ENCODE data around the gene CXXC5.
A peak's percentile ranks its signal among the peaks of the same experiment; 100 is the strongest.

CXXC5 gene

DNA sequence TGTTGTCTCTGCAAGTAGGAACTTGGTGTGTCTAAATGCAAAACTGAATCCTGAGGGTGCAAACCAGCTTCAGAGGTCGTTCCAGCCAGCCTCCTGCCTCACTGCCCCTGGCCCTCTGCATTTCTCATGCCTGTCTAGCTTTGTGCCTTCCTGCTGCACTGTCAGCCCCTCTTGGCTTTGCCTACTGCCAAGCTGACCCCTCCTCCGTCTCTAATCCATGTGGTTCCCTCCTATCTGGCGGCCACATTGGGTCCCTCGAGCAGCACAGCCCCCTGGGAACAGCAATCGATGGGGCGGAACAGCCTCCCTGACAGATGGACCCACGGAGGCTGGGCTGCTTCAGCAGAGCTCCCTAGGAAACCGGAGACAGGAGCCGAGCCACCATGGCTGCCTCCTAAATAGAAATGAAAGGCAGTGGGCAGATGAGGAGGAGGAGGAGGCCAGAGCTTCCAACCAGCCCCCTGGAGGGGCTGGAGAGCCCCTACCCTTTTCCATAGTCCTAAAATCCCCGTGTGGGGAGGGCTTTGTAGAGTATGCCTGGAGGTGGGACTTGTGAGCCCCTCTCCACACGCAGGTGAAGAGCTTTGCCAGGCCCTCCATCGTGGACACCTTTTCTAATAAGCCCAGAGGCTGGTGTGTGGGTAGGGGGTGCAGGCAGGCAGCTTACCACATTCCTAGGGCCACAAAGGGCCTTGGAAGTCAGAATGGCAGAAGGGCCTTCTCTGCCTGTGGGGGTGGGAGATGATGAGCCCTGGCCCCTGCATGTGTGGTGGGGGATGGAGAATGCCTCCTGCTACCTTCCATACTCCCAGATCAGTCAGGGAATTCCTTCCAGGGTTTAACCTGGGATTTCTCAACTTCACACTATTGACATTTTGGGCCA, 9.2 kb upstream of the CXXC5 start:
- no peak for DNase-seq

DNA sequence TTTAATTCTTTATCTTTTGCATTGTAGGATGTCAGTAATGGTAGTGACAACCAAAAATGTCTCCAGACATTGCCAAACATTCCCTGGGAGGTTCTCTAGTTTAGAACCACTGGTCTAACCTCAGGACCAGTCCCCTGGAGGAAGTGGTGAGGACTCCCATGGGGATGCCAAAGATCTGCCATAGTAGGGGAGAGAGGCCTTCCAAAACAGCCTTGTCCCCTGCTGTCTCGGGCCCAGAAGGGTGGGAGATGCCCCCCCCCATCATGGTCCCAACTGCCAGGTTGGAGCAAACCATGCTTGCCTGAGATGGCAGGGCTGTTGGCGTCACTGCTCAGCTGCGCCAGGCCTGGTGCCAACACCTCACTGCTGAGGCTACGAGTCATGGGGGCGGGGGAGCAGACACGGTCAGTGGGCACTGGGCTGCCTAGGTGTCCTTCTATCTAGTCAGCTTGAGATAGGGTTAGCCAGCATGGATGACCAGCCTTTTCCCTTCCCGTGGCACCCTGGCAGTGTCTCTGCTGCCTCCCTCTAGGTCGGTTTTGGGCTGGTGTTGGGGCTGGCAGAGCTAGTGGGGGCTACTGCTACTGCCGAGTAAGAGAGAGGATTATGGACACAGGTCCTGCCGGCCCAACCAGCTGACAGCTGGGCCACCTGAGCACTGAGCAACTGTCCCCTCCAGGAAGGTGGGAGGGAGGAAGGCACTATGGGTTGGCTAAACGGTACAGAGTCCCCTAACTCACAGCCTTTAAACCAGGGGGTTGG, 8.3 kb upstream of the CXXC5 start:
- DNase-seq = peak; percentile 47

DNA sequence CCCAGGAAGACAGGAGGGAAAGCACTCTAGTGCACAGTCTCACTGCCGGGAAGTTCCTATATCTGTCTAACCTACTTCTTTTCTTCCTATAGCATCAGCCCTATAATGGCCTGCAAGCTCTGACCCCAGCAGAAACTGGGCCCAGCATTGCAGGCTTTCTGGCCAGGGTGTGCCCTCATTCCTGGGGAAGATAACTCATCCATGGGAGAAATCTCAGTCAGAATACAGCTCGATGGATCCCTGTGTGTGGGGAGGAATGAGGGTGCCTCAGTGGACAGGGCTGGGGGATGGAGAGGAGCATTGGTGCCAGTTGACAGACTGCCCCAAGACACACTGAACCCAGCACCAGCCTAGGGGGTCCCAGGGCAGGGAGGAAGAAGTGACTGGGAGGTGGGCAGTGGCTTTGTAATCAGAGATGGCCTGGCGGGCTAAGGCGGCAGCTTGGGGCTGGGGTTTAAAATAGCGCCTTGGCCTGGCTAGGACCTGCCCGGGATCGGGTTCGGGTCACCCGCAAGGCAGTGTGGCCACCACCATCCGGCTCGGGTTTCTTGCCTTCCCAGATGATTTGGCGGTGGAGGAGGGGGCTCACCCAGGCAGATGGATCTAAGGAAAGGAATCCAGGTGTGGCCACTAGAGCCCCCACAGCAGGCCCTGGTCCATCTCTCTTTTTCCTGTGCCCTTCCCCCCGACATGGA, 7.6 kb upstream of the CXXC5 start:
- DNase-seq = no peak

DNA sequence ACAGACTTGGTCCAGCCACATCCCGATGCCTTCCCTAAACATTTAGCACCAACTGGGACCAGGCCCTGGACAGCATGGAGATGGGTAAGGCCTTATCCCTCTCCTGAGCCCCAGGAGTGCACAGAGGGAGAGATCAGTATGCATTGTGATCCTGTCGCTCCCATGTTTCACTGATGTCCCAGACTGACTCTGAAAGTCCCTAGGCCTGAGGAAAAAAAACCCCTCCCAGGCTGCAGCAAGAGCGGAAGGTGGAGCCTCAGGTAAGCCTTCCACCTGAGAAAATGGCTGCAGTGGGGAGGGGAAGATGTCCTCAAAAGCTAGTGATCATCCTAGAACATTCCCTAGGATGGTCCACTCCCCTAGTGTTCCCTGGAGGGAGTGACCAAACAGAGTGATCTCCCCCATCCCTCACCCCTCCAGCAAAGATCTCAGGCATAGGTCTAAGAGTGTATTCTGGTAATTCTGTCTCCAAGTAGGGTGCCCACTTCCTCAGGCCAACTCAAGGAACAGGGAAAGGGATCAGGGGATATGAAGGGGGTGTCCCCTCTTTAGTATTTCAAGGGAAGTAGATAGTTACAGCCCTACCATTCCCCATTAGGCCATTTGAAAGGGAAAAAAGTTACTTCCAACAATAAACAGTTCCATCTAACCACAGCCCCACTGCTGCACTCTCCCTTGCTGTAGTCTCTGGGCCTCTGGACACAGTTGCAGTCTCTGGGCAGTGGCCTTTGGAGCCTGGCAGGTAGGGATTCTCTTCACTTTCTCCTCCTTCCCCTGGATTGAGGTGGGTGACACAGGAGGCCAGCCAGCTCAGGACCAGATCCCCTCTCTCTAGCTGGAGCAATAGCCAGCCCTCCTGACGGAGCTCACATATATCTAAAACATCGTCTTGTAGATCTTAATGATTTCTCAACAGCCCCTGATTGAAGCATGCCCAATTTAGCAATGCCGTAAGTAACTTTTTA, 6.8 kb upstream of the CXXC5 start:
- DNase-seq = no peak

DNA sequence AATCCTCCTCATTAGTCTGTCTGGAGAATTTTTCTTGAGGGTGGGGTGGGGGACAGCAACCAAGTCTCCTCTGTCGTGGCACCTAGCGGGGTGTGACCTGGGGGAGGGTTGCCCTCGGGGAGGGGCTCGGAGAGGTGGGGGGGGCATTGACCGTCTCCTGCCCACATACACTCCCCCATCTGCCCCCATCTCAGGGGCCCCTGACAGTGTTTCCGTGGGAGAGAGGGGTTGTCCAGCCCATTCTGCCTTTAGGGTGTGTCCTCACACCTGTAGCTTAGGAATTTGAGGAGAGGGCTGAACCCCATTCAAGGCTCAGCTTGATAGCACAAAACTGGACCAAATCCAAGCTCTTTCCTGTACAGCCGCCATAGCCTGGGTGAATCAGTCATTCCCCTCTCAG, 5.9 kb upstream of the CXXC5 start:
- no peak for DNase-seq

DNA sequence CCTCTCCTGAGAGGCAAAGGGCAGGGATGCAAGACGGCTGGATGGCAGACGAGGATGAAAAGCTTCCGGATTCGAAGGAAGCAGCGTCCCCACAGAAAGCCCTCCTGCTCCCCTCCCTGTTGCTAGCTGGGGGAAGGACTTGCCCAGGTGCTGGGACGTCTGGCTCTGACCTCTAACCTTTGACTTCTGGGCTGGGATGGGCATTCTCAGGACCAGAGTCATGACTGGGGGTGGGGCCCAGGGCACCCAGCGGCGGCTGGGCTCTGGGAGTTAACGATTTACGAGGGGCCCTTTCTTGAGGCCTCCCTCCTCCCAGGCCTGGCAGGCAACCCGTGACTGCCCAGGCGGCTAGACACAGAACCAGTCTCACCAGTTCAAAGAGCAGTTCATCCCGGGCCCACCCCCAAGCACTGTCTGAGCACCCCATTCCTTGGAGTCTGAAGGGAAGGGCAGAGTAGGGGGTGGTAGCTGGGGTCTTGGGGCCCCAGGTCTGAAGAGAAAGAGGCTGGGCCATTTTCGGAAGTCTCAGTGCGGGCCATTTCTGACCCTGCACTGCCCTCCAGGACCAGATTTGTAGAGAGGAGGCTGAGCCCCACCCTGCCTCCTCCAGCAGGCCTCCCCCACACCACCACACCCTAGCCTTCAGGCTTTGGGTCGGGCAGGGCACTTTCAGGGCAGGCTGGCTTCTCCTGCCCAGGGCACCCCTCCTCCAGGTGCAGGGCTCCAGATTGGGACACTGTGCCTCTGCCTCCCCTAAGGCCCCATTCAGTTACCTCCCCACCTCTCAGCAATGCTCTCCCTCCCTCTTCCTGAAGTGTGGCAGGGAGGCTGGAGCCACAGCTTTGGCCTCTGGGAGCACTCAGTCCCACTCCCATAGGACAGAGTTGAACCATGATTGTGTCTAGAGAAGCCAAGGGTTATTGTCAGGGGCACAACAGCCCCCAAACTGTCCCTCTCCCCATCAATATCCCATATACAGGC, 5.0 kb upstream of the CXXC5 start:
- no peak for DNase-seq

DNA sequence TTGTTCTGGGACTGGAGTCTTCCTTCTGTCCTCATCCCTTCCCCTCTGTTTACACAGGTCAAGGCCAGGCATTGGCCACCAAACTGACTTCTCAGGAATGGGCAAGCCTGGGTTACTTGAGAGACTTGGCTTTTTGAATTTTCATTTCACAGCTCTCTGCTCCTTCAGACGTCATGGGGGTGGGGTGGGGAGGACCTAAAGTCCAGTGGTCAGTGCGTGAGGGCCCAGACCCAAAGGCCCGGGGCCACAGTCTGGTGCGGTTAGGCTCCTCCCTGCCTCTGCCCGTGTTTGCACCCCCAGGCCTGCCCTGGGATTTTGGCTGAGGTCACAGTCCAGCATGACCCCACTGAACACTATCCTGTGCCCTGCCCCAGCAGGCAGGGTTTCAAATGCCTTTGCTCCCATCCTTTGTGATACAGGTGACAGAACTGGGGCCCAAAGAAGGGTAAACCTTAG, 4.1 kb upstream of the CXXC5 start:
- DNase-seq = no peak

DNA sequence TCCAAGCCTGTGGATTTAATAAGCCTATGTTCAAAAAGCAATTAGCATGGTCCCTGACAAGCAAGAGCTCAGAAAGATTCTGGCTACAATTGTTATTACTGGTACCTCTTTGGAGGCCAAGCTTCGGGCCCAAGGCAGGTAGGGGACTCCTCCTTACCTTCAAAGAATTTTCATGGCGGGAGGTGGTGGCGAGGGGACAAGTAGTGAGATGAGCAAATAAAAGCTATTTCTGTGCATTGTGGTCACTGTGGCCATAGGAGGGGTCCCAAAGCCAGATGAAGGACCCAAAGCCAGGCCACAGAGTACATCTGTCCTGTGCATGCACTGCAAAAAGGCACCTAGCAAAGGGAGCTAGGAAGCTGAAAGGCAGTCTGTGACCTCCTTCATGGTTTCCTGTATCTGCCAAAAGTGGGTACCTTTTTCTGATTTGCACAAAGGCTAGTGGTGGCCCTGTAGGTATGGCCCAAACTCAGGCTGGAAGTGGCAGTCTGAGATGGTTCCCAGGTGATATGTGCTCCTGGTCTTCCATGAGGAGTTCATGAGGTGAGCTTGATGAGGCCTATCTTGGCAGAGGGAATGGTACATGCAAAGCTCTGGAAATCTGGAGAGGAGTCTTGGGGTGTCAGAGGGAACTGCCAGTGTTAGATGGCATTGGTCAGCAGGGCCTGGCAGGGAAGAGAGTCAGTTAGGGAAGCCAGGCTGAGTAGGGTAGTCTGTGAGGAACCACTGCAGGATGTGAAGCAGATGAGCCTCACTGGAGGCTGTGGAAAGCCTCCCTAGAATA, 3.3 kb upstream of the CXXC5 start:
- no peak for DNase-seq

DNA sequence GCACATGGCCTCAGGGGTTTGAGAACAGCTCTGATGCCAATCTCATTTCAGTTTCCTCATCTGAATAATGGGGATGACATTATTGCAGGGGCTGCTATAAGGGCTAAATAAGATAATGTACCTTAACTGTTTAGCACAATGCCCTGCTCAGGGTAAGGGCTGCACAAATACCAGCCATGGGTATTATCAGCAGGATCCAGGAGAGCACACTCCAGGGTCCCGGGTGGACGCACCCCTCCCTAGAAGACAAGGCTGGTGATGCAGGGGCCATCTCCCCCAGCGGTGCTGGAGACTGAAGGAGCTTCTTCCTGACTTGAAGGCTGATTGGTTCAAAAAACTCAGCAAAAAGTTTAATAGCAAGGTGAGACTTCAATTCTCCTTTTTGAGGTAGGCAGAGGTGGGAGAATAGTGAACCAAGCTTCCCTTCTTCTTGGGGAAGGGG, 2.7 kb upstream of the CXXC5 start:
- no peak for DNase-seq

DNA sequence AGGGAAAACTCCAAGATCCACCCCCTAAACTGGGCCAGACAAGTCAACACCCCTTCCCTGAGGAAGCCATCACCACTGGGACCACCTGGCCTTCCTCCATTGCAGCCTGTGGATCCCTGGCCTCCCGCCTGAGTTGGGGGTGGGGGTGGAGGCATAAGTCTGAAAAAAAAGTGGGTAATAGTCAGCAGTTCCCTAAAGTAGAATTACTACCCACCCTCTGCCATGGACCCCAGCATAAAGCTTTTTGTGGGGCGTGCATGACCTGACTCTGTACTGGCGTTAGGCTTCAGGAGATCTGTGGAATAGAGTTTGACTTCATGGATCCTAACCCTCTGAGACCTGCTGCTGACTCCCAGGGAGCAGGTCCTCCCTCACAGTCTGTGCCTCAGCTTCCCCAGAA, 2.0 kb upstream of the CXXC5 start:
- no peak for DNase-seq

DNA sequence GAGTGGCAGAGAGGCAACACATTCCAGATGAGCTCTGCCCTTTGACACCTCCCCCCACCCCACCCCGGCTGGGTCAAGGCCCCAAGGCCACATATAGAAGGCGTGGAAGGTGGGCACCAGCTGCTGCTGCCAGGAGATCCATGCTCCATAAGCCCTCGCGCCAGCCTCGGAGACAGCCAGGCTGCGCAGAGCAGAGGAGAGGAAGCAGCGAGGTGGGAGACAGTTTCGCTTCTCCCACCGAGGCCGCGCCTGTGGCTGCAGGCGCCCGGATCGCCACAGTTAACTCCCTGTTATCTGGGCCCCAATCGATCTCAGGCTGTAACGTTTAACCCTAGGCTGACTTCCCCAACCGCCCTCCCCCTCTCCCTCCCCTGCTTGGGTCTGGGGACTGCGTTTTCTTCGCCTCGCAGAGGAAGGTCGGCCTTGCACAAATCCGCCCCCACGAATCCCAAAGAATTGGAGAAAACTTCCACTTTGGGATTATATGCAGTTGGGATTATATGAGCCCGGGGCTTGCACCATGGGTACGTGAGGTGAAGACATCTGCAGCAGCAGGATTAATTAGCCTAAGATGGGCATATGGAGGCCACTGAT, 1.1 kb upstream of the CXXC5 start:
- DNase-seq = no peak

DNA sequence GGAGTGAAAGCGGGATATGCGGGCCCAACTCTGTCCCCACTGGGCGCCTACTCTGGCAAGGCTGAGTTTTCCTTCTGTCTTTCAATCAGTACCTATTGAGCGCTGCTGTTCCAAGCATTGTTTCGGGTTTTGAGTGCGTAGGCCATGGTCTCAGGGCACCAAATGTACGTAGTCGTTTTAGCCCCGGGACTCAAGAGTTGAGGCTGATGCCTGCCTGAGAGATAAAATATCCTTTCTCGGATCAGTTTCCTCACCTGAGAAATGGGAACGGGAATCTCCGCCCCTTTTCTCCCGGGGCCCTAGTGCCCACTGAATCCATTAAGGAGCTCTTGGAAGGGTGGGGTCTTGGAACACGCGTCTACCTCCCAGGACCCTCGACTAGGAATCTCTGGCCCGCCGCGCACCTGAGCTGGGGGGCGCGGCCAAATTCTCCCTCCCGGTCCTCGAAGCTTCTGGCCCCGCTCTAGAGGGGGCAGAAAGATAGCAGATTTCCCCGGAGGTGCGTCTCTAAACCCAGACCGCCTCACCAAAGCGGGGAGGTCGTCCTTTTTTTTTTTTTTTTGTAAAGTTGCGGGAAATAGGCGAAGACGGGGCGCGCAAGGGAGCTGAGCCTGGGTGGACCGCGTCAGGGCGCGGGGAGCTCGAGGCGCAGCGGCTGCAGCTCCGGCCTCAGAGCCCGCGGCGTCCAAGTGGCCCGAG, 494 bp upstream of the CXXC5 start:
- DNase-seq = no peak

DNA sequence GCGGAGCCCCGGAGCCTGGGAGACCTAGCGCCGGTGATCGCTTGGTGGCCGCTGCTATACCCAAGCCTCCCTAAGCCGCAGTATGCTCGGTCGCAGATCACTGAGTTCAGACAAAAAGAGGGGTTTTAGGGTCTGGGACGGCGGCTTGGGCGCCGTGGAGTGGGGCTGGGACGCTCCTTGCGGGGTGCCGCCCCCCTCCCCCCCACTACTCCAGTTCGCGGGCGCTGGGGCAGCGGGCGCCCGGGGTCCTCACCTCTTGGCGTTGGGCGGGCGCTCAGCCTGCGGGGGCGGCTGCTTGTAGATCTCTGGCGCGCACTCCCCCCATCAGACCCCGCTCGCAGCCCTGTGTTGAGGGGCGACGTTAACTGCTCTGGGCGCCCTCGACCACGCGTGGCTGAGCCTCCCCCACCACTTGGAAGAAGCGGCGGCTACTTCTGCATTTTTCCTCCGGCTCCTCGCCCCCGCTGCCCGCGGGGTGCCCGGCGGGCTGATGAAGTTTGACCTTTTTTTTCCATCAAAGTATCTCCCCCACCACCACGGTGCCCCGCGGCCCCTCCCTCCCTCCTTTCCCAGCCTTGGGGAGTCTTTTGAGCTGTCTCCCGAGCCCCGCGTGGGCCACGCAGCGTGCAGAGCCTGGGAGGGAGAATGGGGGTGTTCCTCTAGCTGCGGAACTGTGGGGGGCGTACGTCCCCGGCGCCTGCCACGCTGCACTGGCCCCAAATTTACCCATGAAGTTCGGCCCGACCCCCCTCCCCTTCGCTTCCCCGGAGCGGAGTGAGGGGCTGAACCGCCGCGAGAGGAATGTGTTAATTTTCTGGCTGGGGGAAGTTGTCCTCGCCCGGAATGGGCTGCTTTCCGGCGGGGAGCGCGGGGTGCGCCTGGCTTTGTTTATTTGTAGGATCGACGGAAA, 1.2 kb downstream of the CXXC5 start:
- no peak for DNase-seq

DNA sequence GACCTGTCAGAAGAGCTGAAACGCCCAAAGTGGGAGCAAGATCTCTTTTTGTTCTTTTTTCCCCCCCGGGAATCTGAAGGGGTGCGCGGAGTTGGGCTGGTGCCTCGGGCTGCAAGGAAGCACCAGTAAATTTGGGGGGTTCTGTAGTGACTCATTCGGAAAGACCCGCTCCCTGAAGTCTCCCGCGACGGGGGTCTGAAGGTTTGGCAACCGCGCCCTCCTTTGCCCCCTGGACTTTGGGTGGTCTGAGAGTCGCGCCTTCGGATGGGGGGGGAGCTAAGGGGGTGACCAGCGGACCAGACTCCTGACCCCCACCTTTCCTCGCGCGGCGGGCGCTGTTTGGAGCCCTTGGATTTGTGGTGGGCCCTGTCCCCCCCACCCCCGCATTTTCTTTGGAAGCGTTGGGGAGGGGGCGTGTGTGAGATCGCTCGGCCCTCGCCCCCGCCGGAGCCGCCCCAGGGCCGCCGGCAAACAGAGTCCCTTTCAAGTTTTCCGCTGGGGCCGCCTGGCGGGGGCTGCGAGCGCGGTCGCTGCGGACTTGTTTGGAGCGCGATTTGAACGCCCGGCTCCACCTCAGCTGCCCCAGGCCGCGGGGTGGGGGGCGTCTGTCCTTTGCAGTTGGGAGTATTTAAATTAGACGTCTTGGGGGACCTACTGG, 2.0 kb downstream of the CXXC5 start:
- no peak for DNase-seq

DNA sequence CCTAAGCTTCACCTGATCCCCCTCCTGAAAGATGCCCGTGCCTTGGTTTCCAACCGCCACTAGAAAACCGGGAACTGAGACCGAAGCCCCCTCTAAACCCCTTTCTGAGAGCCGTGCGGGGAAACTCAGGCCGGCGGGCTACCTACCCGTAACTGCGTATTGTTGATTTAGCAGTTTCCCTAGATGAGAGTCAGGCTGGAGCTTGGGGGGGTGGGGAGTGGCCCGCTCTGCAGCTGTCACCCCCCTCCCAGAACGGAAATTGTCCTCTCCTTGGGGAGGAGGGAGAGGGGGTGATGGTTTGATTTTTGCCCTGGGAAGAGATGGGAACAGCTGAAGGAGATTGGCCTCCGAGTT, 2.5 kb downstream of the CXXC5 start:
- no peak for DNase-seq

DNA sequence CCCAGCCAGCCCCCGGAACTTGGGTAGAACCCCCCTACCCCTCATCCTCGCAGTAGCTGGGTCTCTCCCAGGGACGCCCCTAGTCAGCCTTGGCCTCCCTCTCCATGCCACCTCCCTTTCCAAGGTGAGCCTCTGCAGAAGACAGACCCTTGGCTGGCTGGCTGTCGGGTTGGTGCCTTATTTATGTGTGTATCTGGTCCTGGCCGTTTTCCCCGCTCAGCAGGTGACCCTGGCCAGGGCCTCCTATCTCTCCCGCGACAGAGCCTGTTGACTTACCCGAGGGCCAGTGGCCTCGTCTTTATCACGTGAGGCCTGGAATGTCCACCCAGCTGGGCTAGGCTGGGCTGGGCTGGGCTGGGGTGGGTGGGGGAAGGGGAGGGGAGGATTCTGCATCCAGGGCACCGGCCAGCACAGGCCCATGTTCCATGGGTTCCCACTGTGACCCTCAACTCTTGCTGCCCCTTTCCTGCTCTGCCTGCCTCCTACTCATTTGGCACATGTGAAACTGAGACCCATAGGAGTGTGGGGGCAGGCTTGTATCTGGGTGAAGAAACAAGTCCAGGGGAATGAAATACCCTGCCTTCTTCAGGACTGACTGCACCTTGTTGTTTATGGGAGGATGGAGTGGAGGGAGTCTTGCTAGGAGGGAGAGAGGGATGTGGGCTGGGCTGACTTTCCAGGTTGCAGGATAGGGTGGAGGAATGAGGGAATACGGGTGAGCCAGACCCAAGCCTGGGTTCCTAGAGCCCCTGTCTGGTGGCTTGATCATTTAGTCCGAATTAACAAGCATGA, 3.1 kb downstream of the CXXC5 start:
- no peak for DNase-seq

All from T1000 (cell line).